NCI-H460 (cell line): ENCODE results near the gene OR6S1. TPM values are rescaled to one million over a fixed set of nuclear protein-coding genes. Genes with fewer than 3 reads are reported as not detected.

Experiments
- DNase-seq: peaks from one replicate; pipeline ENCODE4 v3.0.0-alpha.2; 2016; ENCODE audit warnings: low read depth; ENCODE audit errors: extremely low read depth
- polyA plus RNA-seq: library from polyadenylated mRNA; depleted of rRNA; stranded (reverse); fragments of >200 nt; gene quantifications from 2 replicates; pipeline ENCODE4 v1.2.3, GENCODE V29; 2014; cell fraction: nucleus; rRNA removed
- total RNA-seq: library from RNA; depleted of rRNA; stranded (reverse); fragments of >200 nt; shearing (Covaris generic); gene quantifications from 2 replicates; pipeline ENCODE4 v1.2.3, GENCODE V29; 2014; rRNA removed

OR6S1 gene
- not detected in 2 replicates for total RNA-seq
- not detected in 2 replicates for polyA plus RNA-seq

DNA sequence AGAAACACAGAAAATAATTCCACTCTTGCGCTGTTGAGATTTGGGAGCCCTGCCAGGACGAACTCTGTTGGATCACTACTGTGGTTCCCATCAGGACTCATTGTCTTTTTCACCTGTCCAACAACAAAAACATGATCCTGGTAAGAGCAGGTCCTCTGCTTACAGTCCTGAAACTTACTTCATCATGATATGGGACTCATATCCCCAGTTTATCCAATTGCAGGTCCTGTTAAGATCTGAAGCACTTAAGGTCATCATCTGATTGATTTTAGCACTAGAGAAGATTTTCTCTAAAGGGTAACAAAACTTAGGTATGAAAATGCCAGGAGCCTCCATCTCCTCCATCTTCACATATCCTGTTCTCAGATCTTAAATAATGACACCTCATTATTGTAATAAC, at the start of gene OR6S1:
OR6S1 (minus strand) TSS at position 101 of the 400 bp plus-strand sequence; CDS start at position 101, 0 bp downstream.
- DNase-seq: no peak

DNA sequence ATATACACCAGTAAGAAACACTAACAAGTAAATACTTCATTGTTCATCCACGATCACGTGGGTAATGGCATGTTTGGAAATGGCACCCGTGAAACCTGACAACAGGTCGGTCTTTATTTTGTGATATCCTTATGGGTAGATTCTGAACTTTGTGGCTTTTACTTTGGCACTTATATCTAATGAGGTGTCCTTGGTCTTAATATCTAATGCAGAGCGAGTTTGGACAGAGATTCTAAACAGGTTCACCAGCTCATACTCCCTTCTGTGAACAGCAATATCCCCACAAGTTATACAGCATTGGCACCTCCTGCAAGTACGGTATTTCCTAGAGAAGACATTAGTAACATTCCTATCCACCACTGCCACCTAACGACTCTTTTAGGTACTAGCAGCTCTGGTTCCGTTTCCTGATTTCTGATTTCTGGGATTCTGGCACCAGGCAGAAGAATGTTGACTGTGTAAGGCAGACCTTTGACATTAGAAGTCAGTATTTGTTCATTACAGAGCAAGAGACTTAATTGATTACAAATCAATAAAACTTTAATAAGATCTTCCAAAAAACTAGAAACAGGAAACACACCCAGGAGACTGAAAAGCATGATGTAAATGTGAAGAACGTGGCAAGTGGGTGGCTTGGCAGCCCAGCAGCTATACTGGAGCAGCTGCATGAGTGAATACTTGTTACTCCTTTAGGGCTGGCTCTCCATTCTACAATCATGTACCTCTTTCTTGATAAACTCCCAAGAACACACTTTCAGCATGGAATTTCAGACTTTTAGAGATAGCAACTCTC, 49.6 kb upstream of the OR6S1 start:
- DNase-seq: peak; percentile 78

DNA sequence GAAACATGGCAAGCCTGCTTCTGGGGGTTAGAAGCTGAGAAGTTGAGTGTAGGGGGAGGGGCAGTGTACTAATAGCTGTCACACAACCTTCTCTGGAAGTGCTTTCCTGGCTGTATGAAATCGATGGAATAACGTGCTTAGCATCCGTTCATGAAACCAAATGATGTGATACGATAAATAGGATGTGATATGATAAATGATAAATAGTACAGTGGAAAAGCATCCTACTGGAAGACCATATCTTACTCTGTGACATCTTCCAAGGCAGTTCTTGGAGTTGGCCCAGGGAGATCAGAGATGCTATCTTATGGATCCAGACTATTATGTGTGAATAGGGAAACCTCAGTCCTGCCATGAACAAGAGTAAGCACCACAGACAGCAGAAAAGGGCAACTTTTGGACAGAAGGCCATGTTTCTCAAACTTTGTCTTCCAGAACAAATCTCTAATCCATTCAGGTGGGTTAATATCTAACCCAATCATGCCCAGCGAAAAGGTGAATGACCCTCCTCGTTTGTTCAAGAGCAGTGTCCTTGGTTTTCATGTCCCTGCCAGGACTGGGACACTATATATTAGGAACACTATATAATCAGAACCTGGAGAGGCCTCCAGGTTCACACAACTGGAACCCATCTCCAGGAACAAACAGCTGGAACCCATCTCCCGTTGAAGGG, 46.8 kb upstream of the OR6S1 start, which contains the start of gene ANG:
ANG (plus strand) TSS at position 598 of the 673 bp plus-strand sequence. CDS start 4,801 bp downstream, outside the sequence.
- DNase-seq: no peak

GRCh38 chr14:20687362-20688166, 46.1 kb upstream of the OR6S1 start:
- no peak for DNase-seq

DNA sequence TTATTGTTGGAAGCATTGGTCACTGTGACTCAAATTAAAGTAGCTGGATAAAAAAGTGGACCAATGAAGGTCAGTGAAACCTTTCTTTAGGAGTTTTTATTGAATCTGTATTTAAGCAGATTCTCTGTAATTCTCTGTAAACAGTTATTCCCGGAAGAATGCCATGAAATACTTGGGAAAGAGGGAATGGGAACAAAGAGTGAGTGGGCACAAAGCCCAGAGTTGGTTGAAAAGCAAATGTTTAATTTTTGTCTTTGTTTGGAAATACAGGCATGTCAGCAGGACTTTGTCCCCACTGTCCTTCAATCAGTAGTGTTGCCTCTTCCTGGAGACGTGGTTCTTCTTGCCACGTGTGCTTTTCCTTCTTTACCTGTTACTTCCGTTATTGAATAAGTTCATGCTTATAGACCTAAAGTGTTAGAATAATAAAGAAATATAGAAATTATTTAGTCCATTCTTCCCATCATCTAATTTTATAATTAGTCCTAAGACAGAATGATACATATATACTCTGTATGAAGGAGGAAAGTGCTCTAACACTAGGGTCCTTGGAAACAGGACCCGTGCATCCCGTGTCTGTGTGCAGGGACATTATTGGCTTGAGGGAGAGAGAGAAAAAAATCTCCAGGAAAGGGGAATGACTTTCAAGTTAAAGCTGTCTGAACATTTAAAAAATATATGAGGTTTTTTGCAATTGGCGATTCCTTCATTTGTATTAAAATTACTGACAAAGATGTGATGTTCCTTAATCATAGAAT, 45.1 kb upstream of the OR6S1 start:
- DNase-seq: no peak

- DNase-seq: peak; percentile 45
Observed at GRCh38 chr14:20684662-20685456, 43.4 kb upstream of the OR6S1 start.

GRCh38 chr14:20683891-20684661, 42.6 kb upstream of the OR6S1 start, which contains the start of gene RNASE4:
RNASE4 (plus strand) TSS chr14:20684560; CDS start chr14:20699372, 14,812 bp downstream.
- peak; percentile 78 for DNase-seq

GRCh38 chr14:20683125-20683890, 41.8 kb upstream of the OR6S1 start:
- peak; percentile 93 for DNase-seq

GRCh38 chr14:20682435-20683124, 41.1 kb upstream of the OR6S1 start:
- peak; percentile 93 for DNase-seq

GRCh38 chr14:20682127-20682434, 40.6 kb upstream of the OR6S1 start:
- DNase-seq: no peak

DNA sequence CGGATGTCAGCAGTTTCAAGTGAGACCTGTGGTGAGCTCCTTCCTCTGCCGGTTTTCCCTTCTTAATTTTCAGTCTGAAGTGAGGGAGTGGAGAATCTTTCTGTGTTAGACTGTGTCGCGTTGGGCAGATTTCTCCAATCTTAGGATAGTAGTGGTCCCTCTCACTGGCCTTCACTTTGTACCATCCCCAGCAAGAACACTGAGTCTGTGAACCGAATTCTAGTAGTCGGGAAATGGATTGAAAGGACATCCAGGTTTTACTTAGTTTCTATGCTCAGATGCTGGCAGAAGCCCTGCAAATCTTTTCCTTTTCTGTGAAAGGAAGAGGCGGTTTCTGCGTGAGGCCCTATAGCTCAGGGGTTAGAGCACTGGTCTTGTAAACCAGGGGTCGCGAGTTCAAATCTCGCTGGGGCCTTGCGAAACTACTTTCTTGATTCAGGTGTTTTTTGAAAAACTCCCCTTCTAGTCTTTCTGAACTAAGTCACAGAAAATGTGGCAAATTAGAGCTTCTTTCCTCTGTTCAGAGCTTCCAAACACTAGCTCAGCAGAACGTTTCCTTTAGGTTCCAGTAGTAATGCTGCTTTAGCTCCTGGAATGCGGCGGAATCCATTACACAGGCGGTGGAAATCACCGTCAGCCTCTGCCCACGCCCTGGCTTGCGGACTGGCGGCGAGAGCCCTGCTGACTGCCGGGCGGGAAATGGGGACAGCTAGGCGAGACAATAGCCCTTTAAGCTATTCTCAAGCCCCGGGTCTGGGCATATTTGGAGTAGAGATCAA, 40.0 kb upstream of the OR6S1 start:
- DNase-seq: peak; percentile 92

GRCh38 chr14:20680843-20681347, 39.4 kb upstream of the OR6S1 start:
- DNase-seq: no peak

DNA sequence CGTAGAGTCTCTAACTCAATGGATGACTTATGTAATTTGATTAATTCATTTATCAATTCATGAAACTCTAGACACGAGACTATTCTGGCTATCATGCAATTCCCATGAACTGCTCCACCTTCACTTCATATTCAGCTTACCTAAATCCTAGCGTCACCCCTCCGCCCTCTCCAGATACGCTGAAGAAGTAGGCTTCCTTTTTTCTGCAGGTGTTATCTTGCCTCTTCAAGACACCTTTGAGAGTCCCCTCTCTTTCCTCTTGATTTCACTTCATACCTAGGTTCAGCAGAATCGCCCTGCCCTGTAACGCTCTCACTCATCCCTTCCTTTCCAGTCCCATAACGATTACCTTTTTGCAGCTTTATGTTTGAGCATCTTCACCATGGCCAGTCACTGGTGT, 38.9 kb upstream of the OR6S1 start:
- no peak for DNase-seq

DNA sequence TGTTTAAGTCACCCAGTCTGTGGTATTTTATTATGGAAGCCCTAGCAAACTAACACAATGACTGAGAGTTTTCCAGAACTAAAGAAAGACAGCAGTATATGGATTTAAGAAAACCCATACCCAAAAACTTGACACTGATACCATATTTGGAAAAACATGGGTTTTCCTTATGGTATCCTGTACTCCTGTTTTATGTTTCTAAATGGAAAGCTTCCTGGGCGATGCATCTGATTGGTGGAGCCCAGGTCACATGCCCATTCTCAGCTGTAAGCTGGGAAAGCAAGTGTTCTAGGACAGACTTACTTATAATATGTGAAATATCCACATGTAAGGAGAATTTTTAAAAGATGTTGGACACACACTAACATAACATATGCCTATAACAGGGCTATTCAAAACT, 38.4 kb upstream of the OR6S1 start:
- no peak for DNase-seq

DNA sequence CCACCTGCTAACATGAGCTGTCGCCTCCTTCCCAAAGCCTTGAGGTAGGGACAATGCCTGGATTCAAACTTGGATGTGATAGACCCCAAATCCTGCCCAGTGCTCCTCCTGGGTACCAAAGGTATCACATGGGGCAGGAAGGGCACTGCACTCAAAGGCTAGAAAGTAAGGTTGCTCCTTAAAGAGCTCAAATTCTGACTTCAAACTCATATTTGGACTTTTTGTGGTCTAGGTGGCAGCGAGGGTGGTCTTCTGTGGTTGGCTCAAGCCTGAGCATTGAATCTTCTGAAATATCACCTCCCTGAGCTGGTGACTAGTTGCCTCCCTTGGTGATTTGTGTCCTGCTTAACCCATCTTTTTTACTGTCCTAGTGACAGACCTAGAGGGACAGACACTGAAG, 34.6 kb upstream of the OR6S1 start:
- DNase-seq: no peak

GRCh38 chr14:20675669-20676068, 34.2 kb upstream of the OR6S1 start:
- no peak for DNase-seq
